ENCODE measurements around the gene OCRL.

GRCh38 chrX:129523079-129523911 is 16.8 kb upstream of the OCRL start, which contains the start of gene SMARCA1:
- no peak for TF ChIP-seq RAD21 (IDR thresholded peaks at IDR 0.05; ENCODE audit: low read length)
- no peak for TF ChIP-seq CTCF (conservative IDR thresholded peaks at IDR 0.05; ENCODE audit: low read depth, low read length)
- TF ChIP-seq BHLHE40 (IDR thresholded peaks at IDR 0.05; ENCODE audit: low read depth, low read length) = no peak
- TF ChIP-seq MXI1 (IDR thresholded peaks at IDR 0.05; ENCODE audit: borderline replicate concordance, low read depth, low read length) = no peak
- no peak for TF ChIP-seq USF2 (IDR thresholded peaks at IDR 0.05; ENCODE audit: low read depth, low read length)

Measured in IMR-90 (cell line).